H1 (cell line): ENCODE results near the gene H6PD. TPM values are rescaled to one million over a fixed set of nuclear protein-coding genes. Genes with fewer than 3 reads are reported as not detected.

ENCODE experiments used
- BCL11A ChIP-seq, 2 experiments: IDR thresholded peaks; one replicate each; pipeline ENCODE4 v1.6.1; 2011; ENCODE audit warnings: low read depth in 2 of 2, low read length in 2 of 2, mild to moderate bottlenecking in 2 of 2
- BRCA1 ChIP-seq: IDR thresholded peaks from 2 replicates; pipeline ENCODE4 v1.6.1; 2012; ENCODE audit warnings: low read depth, low read length, improper control_type of control experiment
- KDM1A ChIP-seq: fragments of 200-600, 300-600 bp; sonication (generic); IDR thresholded peaks from 2 replicates; pipeline ENCODE4 v1.7.1; 2016; ENCODE audit warnings: mild to moderate bottlenecking, low read length, borderline replicate concordance
- POU5F1 ChIP-seq: IDR thresholded peaks from 2 replicates; pipeline ENCODE4 v1.6.1; 2011; ENCODE audit warnings: low read depth, mild to moderate bottlenecking, low read length, moderate library complexity
- SIN3A ChIP-seq, 2 experiments: IDR thresholded peaks in 1 of 2; conservative IDR thresholded peaks in 1 of 2; 2 replicates each; pipeline ENCODE4 v1.6.1; 2011 to 2012; ENCODE audit warnings: low read length in 2 of 2, improper control_type of control experiment in 1 of 2, low read depth in 1 of 2, mild to moderate bottlenecking in 1 of 2
- polyA plus RNA-seq, 7 experiments: library from polyadenylated mRNA; depleted of rRNA in 3 of 7; stranded (reverse) in 5 of 7; unstranded in 2 of 7; fragments of >200 nt in 5 of 7; fragments of 200-250 nt in 2 of 7; gene quantifications; 1 replicate in 5 of 7; 2 replicates in 1 of 7; 4 replicates in 1 of 7; pipeline versions ENCODE4 v1.2.1 to v1.2.3, GENCODE V29; 2011 to 2013; ENCODE audit warnings: missing spikeins in 2 of 7, mixed read lengths in 2 of 7
- total RNA-seq: library from RNA; stranded (reverse); fragmentation: NEBNext Ultra II Directional; extraction: Animal tissue kit (Norgen Biotek cat#: 25700); gene quantifications from 2 replicates; pipeline ENCODE4 v1.2.1, GENCODE V29; 2021
- TF ChIP-seq, protein P1 (sequence below): fragments of 300-600 bp; sonication (generic); IDR thresholded peaks from 2 replicates; pipeline ENCODE4 v1.7.1; 2012; ENCODE audit warnings: low read length, moderate library complexity, mild to moderate bottlenecking, inconsistent platforms; ENCODE audit not compliant: insufficient replicate concordance

H6PD gene
- total and polyA plus RNA-seq, 2 of the 8 experiments (the other 6 are each of a cell fraction or from before 2014, with no cell fraction given): 3.6 to 3.8 TPM

DNA sequence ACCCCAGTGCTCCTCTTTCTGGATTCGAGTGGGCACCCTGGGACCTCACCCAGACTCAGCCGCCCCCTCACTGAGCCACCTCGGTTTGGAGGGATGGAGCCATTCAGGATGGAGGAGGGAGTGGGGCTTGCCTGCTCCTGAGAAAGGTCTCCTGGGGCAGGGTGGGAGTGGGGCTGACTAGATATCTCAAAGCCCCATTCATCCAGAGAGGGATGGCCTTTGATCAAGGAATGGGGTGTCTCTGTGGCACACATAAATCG, 48.1 kb downstream of the H6PD start (continued):
- TF ChIP-seq, protein P1, sequence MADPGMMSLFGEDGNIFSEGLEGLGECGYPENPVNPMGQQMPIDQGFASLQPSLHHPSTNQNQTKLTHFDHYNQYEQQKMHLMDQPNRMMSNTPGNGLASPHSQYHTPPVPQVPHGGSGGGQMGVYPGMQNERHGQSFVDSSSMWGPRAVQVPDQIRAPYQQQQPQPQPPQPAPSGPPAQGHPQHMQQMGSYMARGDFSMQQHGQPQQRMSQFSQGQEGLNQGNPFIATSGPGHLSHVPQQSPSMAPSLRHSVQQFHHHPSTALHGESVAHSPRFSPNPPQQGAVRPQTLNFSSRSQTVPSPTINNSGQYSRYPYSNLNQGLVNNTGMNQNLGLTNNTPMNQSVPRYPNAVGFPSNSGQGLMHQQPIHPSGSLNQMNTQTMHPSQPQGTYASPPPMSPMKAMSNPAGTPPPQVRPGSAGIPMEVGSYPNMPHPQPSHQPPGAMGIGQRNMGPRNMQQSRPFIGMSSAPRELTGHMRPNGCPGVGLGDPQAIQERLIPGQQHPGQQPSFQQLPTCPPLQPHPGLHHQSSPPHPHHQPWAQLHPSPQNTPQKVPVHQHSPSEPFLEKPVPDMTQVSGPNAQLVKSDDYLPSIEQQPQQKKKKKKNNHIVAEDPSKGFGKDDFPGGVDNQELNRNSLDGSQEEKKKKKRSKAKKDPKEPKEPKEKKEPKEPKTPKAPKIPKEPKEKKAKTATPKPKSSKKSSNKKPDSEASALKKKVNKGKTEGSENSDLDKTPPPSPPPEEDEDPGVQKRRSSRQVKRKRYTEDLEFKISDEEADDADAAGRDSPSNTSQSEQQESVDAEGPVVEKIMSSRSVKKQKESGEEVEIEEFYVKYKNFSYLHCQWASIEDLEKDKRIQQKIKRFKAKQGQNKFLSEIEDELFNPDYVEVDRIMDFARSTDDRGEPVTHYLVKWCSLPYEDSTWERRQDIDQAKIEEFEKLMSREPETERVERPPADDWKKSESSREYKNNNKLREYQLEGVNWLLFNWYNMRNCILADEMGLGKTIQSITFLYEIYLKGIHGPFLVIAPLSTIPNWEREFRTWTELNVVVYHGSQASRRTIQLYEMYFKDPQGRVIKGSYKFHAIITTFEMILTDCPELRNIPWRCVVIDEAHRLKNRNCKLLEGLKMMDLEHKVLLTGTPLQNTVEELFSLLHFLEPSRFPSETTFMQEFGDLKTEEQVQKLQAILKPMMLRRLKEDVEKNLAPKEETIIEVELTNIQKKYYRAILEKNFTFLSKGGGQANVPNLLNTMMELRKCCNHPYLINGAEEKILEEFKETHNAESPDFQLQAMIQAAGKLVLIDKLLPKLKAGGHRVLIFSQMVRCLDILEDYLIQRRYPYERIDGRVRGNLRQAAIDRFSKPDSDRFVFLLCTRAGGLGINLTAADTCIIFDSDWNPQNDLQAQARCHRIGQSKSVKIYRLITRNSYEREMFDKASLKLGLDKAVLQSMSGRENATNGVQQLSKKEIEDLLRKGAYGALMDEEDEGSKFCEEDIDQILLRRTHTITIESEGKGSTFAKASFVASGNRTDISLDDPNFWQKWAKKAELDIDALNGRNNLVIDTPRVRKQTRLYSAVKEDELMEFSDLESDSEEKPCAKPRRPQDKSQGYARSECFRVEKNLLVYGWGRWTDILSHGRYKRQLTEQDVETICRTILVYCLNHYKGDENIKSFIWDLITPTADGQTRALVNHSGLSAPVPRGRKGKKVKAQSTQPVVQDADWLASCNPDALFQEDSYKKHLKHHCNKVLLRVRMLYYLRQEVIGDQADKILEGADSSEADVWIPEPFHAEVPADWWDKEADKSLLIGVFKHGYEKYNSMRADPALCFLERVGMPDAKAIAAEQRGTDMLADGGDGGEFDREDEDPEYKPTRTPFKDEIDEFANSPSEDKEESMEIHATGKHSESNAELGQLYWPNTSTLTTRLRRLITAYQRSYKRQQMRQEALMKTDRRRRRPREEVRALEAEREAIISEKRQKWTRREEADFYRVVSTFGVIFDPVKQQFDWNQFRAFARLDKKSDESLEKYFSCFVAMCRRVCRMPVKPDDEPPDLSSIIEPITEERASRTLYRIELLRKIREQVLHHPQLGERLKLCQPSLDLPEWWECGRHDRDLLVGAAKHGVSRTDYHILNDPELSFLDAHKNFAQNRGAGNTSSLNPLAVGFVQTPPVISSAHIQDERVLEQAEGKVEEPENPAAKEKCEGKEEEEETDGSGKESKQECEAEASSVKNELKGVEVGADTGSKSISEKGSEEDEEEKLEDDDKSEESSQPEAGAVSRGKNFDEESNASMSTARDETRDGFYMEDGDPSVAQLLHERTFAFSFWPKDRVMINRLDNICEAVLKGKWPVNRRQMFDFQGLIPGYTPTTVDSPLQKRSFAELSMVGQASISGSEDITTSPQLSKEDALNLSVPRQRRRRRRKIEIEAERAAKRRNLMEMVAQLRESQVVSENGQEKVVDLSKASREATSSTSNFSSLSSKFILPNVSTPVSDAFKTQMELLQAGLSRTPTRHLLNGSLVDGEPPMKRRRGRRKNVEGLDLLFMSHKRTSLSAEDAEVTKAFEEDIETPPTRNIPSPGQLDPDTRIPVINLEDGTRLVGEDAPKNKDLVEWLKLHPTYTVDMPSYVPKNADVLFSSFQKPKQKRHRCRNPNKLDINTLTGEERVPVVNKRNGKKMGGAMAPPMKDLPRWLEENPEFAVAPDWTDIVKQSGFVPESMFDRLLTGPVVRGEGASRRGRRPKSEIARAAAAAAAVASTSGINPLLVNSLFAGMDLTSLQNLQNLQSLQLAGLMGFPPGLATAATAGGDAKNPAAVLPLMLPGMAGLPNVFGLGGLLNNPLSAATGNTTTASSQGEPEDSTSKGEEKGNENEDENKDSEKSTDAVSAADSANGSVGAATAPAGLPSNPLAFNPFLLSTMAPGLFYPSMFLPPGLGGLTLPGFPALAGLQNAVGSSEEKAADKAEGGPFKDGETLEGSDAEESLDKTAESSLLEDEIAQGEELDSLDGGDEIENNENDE: no peak
- no peak for TF ChIP-seq POU5F1
- TF ChIP-seq SIN3A (conservative IDR thresholded peaks at IDR 0.05 in 1 of 2, IDR thresholded peaks at IDR 0.05 in 1 of 2; ENCODE audit: low read depth in 1 of 2, low read length in 2 of 2): no peak
- TF ChIP-seq BRCA1: no peak
- no peak for TF ChIP-seq KDM1A
- no peak for TF ChIP-seq BCL11A (IDR thresholded peaks at IDR 0.05; ENCODE audit: low read depth in 2 of 2, low read length in 2 of 2)
